Measurements from ENCODE around the gene IL1RAP.
"Not testable (repeated sequence)": the region's sequence is repeated elsewhere in the genome, so short reads cannot be mapped to it uniquely, and the experiment has no call there.

IL1RAP gene

GRCh38 chr3:190617185-190617584 lies 103.3 kb downstream of the IL1RAP start:
- DNase-seq = no peak

GRCh38 chr3:190618330-190619030 lies 104.6 kb downstream of the IL1RAP start:
- no peak for DNase-seq

- no peak for DNase-seq
Measured at GRCh38 chr3:190619353-190619752, 105.5 kb downstream of the IL1RAP start.

GRCh38 chr3:190619761-190620160 lies 105.9 kb downstream of the IL1RAP start:
- no peak for DNase-seq

GRCh38 chr3:190620886-190621608 lies 107.2 kb downstream of the IL1RAP start:
- DNase-seq = no peak

GRCh38 chr3:190621927-190622326 lies 108.0 kb downstream of the IL1RAP start:
- DNase-seq = no peak

- no peak for DNase-seq
Measured at GRCh38 chr3:190624282-190624681, 110.4 kb downstream of the IL1RAP start.

GRCh38 chr3:190626951-190627620 lies 113.2 kb downstream of the IL1RAP start:
- DNase-seq = no peak

GRCh38 chr3:190629088-190629487 lies 115.2 kb downstream of the IL1RAP start:
- DNase-seq = no peak

- no peak for DNase-seq
Measured at GRCh38 chr3:190631295-190631694, 117.4 kb downstream of the IL1RAP start.

- DNase-seq = no peak
Measured at GRCh38 chr3:190641564-190641963, 127.7 kb downstream of the IL1RAP start.

GRCh38 chr3:190642016-190642415 lies 128.1 kb downstream of the IL1RAP start:
- DNase-seq = no peak

GRCh38 chr3:190644035-190644434 lies 130.2 kb downstream of the IL1RAP start:
- no peak for DNase-seq

- DNase-seq = no peak
Measured at GRCh38 chr3:190644766-190645165, 130.9 kb downstream of the IL1RAP start.

- DNase-seq = no peak
Measured at GRCh38 chr3:190645932-190646460, 132.1 kb downstream of the IL1RAP start.

- DNase-seq = no peak
Measured at GRCh38 chr3:190646996-190647395, 133.1 kb downstream of the IL1RAP start.

- DNase-seq = no peak
Measured at GRCh38 chr3:190655933-190656332, 142.0 kb downstream of the IL1RAP start.

GRCh38 chr3:190658106-190658505 lies 144.2 kb downstream of the IL1RAP start:
- DNase-seq = no peak

- DNase-seq = no peak
Measured at GRCh38 chr3:190666821-190667220, 152.9 kb downstream of the IL1RAP start.

- no peak for DNase-seq
Measured at GRCh38 chr3:190671658-190672057, 157.8 kb downstream of the IL1RAP start.

GRCh38 chr3:190673148-190673547 lies 159.3 kb downstream of the IL1RAP start:
- DNase-seq = no peak

- no peak for DNase-seq
Measured at GRCh38 chr3:190676481-190676880, 162.6 kb downstream of the IL1RAP start.

GRCh38 chr3:190677001-190677400 lies 163.1 kb downstream of the IL1RAP start:
- no peak for DNase-seq

GRCh38 chr3:190677868-190678267 lies 164.0 kb downstream of the IL1RAP start:
- DNase-seq = not testable (repeated sequence)

Data from amniotic stem cell (primary cell).